Measurements from ENCODE around the gene PPP1R37.

The PPP1R37 gene

DNA sequence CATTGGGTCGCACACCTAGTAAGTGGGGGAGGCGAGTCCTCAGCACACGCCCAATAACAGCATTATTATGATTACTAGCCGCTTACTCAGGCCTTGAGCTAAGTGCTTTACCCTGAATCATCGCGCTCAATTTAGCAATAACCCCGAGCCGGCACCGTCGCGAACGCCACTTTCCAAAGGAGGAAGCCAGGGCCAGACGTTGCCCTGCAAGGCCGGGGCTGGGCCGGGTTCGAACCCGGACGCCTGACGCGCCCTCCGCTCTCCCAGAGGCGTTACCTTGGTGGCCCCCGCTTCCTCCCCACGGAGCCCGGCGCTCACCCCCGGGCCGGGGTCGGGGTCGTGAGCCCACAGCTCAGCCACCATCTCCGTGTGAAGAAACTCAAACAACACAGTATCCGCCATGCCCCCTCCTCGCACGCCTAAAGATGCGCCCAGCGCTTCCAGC lies 84.9 kb downstream of the PPP1R37 start, which contains the start of gene TRAPPC6A:
Gene TRAPPC6A, minus strand, starts transcription at position 421 of the 445 bp plus-strand sequence. Its CDS starts 19 bp downstream, at position 402.
- no peak for DNase-seq (ENCODE audit: low read depth)
- TF ChIP-seq, protein P1, sequence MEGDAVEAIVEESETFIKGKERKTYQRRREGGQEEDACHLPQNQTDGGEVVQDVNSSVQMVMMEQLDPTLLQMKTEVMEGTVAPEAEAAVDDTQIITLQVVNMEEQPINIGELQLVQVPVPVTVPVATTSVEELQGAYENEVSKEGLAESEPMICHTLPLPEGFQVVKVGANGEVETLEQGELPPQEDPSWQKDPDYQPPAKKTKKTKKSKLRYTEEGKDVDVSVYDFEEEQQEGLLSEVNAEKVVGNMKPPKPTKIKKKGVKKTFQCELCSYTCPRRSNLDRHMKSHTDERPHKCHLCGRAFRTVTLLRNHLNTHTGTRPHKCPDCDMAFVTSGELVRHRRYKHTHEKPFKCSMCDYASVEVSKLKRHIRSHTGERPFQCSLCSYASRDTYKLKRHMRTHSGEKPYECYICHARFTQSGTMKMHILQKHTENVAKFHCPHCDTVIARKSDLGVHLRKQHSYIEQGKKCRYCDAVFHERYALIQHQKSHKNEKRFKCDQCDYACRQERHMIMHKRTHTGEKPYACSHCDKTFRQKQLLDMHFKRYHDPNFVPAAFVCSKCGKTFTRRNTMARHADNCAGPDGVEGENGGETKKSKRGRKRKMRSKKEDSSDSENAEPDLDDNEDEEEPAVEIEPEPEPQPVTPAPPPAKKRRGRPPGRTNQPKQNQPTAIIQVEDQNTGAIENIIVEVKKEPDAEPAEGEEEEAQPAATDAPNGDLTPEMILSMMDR (IDR thresholded peaks at IDR 0.05; ENCODE audit: insufficient read depth, low read depth, low read length, missing control alignments), result no peak
- H3K4me3 ChIP-seq (ENCODE audit: low read depth, low read length), result peak within 1 kb of the TSS; percentile 94

- peak within 1 kb of the TSS; percentile 94 for H3K4me3 ChIP-seq (ENCODE audit: low read depth, low read length)
- TF ChIP-seq, protein P1 (IDR thresholded peaks at IDR 0.05; ENCODE audit: insufficient read depth, low read depth, low read length, missing control alignments), result peak; percentile 36
- peak; percentile 100 for DNase-seq (ENCODE audit: low read depth)
Observed at GRCh38 chr19:45178262-45179071, 85.5 kb downstream of the PPP1R37 start, which contains the start of gene BLOC1S3. TSS of gene BLOC1S3 (plus strand) at chr19:45178784. CDS start at chr19:45179297, 513 bp downstream.

DNA sequence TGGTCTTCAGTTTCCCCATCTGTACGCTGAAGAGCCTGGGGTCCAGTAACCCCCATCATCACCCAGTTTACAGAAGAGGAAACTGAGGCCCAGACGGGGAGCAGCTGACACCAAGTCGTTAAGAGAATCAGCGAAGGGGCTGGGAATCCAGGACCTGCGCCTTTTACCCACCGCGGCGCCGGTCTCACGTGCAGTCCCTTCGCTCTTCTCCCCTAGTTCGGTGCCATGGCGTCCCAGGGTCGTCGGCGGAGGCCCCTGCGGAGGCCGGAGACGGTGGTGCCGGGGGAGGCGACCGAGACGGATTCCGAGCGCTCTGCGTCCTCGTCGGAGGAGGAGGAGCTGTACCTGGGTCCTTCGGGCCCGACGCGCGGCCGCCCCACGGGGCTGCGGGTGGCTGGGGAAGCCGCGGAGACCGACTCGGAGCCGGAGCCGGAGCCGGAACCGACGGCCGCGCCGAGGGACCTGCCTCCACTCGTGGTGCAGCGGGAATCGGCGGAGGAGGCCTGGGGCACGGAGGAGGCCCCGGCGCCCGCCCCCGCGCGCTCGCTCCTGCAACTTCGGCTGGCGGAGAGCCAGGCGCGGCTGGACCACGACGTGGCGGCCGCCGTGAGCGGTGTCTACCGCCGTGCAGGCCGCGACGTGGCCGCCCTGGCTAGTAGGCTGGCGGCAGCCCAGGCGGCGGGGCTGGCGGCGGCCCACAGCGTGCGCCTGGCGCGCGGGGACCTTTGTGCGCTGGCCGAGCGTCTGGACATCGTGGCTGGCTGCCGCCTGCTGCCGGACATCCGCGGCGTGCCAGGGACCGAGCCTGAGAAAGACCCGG lies 86.3 kb downstream of the PPP1R37 start:
- TF ChIP-seq, protein P1 (IDR thresholded peaks at IDR 0.05; ENCODE audit: insufficient read depth, low read depth, low read length, missing control alignments), result no peak
- H3K4me3 ChIP-seq (ENCODE audit: low read depth, low read length), result peak overlapping the region; percentile 94
- DNase-seq (ENCODE audit: low read depth), result peak; percentile 42

DNA sequence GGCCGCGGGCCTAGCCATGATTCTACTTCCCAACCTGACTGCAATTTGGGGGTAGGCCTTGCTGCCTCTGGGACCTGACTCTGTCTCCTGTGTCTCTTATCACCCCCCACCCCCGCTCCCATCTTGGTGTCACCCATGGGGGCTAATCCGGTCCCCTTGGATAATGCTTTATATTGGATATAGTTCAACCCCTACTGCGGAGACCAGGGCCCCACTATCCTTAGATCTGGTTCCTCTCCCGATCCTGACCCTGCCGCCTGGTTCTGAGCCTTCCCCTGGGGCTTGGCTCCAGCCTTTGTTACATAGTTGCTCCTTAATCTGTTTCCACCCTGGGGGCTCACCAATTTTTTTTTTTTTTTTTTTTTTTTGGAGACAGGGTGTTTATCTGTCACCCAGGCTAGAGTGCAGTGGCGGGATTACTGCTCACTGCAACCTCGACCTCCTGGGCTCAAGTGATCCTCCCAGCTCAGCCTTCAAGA lies 87.0 kb downstream of the PPP1R37 start:
- TF ChIP-seq, protein P1 (IDR thresholded peaks at IDR 0.05; ENCODE audit: insufficient read depth, low read depth, low read length, missing control alignments), result no peak
- no peak for DNase-seq (ENCODE audit: low read depth)
- peak overlapping the region; percentile 94 for H3K4me3 ChIP-seq (ENCODE audit: low read depth, low read length)

DNA sequence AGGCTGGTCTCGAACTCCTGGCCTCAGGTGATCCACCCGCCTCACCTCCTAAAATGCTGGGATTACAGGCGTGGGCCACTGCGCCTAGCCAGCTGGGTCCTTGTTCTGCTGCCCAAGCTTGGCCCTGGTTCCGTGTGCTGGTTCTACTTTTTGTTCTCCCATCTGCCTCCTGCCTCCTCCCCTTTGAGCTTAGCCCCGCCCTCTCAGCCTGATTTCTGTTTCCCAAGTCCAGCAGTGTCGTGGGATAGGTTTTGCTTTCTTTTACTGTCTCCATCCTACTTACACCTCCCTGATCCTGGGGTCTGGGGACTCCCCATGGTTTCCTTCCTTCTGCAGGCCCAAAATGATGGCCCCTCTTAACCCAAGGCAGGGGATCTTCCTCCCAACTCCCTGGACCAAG lies 88.0 kb downstream of the PPP1R37 start:
- TF ChIP-seq, protein P1 (IDR thresholded peaks at IDR 0.05; ENCODE audit: insufficient read depth, low read depth, low read length, missing control alignments), result no peak
- DNase-seq (ENCODE audit: low read depth), result no peak
- H3K4me3 ChIP-seq (ENCODE audit: low read depth, low read length), result no peak overlapping the region

DNA sequence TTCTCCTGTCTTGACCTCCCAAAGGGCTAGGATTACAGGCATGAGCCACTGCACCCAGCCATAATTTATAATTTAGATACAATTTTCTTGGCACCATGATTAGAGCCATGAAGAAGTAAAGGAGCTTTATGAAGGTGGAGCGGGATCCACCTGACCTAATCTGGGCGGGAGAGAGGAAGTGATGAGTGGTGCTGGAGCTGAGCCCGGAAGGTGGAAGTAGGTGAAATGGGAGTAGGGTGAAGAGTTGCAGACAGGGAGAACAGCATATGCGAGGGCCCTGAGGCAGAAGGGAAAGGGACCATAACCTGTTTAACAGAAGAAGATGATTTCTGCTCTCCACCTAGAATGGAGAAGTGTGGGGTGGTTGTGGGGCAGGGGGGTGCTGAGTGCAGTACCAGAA lies 89.8 kb downstream of the PPP1R37 start:
- DNase-seq (ENCODE audit: low read depth), result no peak
- H3K4me3 ChIP-seq (ENCODE audit: low read depth, low read length), result no peak overlapping the region
- TF ChIP-seq, protein P1 (IDR thresholded peaks at IDR 0.05; ENCODE audit: insufficient read depth, low read depth, low read length, missing control alignments), result no peak

Data from GM12865 (cell line).